Measurements from ENCODE around the gene TRDMT1.

DNA sequence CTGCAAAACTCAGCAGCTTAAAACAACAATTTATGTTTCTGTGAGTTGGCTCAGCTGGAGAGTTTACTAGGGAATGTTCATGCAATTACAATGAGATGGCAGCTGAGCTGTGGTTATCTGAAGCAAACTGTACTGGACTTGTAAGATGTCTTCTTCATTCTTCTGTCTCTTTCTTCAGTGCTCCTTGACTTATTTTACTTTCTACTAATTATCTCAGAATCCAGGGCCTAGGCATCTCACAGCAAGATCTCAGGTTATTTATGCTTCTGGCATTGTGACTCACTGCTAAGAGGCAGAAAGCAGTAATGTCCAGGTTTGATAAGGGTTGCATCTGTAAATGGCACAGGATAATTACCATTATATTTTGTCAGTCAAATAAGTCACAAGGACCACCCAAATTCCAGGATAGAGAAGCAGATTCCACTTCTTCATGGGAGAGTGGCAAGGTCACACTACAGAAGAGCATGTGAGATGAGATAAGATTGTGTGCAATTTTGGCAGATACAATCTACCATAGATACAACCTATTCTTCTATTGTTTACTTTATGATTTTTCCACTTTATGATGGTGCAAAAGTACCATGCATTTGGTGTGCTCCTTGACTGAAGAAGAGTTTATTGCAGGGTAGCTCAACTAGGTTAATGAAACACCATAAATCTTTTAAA, 43.4 kb upstream of the TRDMT1 start:
- TF ChIP-seq, protein P1, sequence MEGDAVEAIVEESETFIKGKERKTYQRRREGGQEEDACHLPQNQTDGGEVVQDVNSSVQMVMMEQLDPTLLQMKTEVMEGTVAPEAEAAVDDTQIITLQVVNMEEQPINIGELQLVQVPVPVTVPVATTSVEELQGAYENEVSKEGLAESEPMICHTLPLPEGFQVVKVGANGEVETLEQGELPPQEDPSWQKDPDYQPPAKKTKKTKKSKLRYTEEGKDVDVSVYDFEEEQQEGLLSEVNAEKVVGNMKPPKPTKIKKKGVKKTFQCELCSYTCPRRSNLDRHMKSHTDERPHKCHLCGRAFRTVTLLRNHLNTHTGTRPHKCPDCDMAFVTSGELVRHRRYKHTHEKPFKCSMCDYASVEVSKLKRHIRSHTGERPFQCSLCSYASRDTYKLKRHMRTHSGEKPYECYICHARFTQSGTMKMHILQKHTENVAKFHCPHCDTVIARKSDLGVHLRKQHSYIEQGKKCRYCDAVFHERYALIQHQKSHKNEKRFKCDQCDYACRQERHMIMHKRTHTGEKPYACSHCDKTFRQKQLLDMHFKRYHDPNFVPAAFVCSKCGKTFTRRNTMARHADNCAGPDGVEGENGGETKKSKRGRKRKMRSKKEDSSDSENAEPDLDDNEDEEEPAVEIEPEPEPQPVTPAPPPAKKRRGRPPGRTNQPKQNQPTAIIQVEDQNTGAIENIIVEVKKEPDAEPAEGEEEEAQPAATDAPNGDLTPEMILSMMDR (IDR thresholded peaks at IDR 0.05 in 8 of 11, conservative IDR thresholded peaks at IDR 0.05 in 3 of 11): no peak
- TF ChIP-seq POLR2A (IDR thresholded peaks at IDR 0.05): no peak
